Esophagus mucosa (tissue), 1 donor: ENCODE measurements around the gene FANCB. TPM values are rescaled to one million over a fixed set of nuclear protein-coding genes. Genes with fewer than 3 reads are reported as not detected.

Source experiments
- ATAC-seq: fragments of 200-7000 bp; cut with Tn5 transposase; one replicate; pipeline ENCODE4 v1.9.1; 2020
- total RNA-seq: library from RNA; stranded (reverse); gene quantifications from one replicate; pipeline ENCODE4 v1.2.4, GENCODE V29; 2023
- donor health status: DM: yes; HTN: yes; CAD: no.

FANCB gene
- total RNA-seq, result 2.8 TPM

DNA sequence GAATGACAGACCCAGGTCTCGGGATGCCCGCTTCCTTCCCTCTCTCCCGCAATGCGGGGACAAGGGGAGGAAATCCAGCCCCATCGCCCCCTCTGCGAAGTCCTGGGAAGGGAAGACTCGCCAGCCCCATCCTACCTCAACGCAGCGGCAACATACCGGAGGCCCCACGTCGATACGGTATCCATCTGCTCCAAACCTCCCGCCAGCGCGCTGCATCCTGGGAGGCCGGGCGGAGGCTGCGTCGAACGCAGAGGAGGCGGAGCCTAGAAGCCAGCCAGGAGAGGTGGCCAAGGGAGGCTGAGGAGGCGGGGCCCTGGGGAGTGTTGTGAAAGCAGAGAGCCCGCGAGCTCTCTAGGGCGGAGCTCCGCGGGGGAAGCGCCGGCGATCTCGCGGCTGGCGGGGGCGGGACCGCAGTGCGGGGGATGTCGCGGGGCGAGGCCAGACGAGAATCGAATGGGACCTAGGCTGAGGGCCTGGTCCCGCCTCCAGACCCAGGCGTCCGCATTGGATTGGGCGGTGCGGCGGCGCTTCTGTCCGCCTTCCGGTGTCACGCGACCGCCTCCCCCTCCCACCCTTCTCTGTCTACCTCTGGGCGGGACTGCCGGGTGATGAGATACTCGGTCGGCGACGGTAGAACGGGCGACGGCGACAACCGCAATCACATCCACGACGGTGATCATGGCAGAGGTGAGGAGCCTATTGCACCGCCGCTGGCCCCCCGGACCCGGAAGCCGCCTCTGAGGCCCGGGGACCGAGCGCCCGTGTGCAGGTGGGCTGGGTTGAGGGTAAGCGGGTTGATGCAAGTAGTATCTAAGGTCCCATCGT, at the start of gene FANCB, which contains the start of gene MOSPD2:
TSS of gene FANCB (minus strand) at position 219 of the 825 bp plus-strand sequence. CDS start 7,559 bp downstream, outside the sequence.
TSS of gene MOSPD2 (plus strand) at position 571 of the 825 bp plus-strand sequence. CDS start at position 679, 108 bp downstream.
- ATAC-seq, result peak; percentile 99

DNA sequence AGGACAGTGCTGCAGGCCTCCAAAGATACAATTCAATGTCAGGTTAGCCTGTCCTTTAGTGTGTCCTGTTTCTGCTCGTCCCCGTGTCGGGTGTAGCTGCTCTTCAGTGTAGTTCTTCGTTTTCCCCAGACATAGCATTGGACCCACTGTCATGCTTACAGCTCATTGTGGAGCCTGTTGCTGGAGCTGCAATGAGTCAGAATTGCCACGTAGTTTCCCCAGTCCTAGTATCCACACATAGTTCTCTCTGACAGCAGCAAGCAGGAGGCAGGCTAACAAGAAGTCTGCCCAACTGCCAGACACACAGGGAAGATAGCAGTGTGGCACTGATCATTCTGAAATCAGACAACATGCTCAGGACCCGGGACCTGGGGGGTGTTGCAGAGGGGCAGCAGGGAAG, 49.6 kb upstream of the FANCB start:
- ATAC-seq, result no peak

DNA sequence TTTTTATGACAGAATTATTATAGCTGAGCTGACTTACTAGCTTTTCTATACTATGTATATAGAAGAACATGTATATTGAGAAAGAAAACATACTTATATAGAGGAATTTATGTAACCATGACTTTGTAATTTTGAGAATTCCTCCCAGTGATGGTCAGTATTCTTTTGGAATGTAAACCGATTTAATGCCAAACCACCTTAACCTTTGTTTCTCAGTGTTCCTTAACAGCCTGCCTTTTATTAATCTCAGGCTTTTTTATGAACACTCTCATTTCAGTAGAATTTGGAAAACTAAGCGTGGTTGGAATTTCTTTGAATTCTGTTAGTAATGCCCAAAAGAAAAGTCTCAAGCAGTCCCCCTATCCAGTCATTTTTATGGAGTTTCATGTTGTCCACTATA, 47.3 kb upstream of the FANCB start:
- ATAC-seq, result no peak

DNA sequence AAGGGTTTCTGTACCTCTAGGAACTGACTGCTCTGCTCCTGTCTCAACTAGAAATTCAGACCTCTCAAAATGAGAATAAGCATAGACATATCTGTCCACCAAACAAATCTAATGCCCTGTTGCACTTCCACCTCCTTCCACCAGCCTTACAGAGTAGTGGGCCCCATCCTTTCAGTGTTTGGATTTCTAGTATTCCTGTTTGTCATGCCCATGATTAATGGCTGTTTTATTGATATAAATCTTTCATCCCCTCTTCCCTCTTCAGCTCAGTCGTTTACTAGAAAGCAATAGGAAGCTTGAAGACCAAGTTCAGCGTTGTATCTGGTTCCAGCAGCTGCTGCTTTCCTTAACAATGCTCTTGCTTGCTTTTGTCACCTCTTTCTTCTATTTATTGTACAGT, 46.5 kb upstream of the FANCB start:
- ATAC-seq, result no peak

DNA sequence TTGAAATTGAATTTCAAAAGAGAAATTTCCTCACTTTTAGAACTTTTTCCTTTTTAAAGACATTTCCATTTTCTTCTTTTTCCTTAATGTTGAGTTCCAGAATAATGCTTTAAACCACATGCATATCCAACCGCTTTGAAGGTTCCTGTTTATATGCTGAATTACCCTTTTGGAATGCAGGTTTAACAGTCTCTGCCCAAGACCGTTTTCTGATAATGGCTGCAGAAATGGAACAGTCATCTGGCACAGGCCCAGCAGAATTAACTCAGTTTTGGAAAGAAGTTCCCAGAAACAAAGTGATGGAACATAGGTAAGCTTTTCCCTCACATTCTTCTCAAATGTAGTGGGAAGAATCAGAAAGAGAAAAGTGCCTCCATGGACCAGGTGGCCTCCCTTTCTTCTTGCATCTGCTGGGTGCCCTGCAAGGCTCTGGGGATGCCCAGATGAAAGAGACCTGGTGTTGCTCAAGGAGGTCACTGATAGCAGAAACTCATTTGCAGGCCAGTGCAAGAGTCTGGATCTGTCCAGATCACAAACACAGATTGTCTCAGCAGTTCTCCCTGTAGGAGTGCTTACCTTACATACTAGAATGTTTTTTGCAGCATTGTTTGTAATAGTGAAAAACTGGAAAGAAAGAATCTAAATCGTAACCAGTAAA, 43.3 kb upstream of the FANCB start:
- ATAC-seq, result no peak

DNA sequence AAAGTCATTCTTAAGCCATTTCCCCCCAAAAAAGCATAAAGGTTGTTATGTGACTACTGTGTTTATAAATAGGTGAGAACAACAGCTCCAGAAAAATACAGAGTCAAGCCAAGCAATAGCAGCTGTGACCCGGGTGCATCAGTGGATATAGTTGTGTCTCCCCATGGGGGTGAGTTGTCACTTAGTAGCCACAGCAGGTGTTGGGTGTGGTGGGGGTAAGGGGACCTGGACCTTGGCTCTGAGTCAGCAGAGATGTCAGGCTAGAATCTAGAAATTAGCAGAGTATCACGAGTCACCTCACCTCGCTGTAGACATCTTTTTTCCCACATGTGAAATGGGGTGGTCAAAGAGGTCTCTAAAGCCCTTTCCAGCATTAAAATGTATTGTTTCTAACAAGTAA, 42.7 kb upstream of the FANCB start:
- ATAC-seq, result no peak

DNA sequence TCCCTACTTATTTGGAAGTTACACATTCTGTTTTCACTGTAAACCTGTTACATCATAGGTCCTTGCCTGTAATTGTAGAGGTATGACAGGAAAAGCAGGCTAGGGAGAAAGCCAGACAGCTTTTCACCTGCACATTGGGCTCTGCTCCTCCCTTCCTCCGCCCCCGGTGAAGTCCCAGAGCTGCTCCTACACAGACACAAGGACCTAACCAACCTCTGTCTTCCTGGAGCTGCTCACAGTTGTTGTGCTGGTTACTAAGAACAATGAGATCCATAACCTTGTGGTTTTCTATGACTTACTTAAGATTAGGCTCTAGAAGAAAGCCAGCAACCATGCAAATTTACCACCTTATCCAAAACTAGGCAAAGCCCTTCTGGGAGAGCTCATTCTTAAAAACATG, 40.4 kb upstream of the FANCB start:
- ATAC-seq, result peak; percentile 80

DNA sequence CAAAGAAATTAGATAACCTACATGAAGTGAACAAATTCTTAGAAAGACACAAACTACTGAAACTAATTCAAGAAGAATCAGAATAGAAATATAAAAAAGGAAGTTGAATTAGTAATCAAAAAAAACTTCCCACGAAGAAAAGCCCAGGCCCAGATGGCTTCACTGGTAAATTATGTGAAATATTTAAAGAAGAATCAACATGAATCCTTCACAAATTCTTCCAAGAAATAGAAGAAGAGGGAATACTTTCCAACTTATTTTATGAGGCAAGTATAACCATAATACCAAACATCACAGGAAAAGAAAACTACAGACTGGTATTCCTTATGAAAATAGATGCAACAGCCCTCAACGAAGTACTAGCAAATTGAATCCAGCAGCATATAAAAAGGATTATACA, 31.0 kb upstream of the FANCB start:
- ATAC-seq, result no peak

DNA sequence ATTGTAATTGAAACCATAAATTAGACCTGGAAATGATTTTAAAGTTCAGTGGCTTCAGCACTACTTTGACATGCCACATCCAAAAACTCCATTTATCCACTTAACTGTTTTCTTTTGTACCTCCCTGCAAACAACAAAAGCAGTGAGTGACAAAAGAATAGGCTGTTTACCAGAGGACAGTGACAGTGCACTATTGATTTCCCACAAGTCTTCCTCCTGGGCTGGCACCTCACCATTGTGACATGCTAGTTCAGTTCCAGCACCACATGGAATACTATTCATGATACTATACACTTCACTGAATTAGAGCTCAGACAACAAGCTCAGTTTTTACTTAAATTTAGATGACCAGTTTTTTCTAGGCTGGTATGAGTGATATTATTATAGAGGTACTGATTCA, 29.7 kb upstream of the FANCB start:
- no peak for ATAC-seq

DNA sequence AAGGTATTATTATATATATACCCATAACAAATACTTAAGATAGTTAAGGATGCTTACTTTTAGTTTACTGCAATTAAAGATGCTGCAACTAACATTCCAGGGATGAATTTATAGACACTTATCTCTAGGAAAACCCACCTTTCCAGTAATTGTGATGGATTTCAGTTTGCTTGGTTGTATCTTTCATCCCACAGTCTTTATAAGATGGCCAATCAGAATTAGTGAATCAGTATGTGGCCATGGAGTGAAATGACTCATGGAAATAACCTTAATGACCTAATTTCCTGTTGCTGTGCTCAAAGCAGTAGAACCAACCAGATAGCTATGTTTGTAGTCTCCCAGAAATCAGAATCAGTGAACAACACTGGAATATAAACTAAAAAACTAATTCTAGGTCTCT, 26.7 kb upstream of the FANCB start:
- ATAC-seq, result peak; percentile 52

DNA sequence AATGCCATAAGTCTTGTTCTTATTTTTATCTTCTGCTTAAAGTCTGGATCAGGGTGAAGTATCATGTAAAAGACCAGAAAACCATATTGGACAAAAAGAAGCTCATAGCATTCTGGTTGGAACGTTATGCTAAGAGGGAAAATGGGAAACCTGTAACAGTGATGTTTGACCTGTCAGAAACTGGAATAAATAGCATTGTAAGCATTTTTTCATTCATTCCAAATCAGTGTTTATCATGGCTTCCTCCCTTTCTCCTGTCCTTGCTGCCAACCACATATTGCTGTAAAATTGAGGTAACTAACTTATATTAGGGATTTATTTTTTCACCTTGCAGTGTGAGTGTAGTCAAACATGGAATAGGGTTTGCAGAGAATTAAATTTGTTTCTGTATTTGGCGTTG, 24.2 kb upstream of the FANCB start:
- ATAC-seq, result no peak

DNA sequence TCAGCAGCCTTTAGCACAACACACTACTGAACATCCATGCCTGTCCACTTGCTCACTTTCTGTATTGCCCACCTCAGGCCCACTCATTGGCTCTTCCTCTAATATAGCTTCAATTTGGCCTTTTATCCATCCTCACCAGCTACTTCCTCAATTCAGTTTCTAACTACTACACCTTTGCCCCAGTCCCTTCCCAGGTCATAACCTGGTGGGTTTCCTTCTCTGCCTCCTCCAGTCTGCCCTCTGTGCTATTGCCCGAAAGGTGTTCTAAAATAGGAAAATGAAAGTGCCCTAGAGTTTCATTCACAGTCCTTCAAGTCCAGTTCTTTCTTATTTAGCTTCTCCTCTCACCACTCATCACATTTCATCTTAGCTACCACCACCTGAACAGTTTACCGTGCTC, 23.4 kb upstream of the FANCB start:
- ATAC-seq, result no peak

DNA sequence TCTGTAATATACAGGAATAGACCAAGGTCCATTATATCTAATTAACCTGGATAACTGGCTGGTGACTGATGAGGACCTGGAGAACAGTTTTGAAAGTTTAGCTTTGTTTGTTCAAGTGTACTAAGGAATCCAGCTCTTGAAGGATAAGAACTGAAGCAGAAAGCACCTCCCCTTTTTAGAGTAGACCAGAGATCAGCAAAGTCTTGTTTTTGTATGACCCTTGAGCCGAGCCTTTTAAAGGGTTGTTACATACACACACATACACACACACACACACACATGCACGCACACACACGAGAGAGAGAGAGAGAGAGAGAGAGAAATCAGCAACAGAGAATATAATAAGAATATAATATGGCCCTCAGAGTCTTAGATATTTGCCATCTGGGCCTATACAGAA, 13.4 kb upstream of the FANCB start:
- no peak for ATAC-seq

DNA sequence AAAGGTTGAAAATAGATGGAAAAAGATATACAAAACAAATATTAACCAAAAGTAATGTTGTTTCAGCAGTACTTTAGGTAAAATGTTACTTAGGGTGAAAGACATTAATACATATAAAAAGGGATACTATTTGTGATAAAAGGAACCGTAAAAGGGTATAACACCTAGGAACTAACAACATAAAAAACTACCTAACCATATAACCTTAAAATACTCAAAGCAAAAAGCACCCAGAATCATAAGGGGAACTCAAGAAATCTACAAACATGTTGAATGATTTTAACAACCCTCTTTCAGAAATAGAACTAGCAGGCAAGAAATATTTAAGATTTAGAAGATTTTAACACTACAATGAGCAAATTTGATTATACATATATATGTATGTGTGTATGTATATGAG, 11.8 kb upstream of the FANCB start:
- ATAC-seq, result no peak

DNA sequence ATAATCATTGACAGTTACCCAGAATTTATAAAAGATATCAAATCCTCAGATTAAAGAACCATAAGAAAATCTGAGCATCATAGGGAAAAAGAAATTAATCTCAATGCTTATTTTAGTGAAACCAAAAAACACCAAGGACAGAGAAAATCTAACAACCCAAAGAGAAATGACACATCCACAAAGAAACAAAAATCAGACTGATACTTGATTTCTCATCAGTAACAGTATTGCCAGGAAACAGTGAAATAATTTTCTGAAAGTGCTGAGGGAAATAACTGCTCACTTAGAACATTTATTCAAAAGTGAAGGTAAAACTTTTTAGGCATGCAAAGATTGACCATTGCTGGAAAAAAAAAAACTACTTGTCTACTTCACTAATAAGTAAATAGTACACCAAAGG, 11.0 kb upstream of the FANCB start:
- no peak for ATAC-seq

DNA sequence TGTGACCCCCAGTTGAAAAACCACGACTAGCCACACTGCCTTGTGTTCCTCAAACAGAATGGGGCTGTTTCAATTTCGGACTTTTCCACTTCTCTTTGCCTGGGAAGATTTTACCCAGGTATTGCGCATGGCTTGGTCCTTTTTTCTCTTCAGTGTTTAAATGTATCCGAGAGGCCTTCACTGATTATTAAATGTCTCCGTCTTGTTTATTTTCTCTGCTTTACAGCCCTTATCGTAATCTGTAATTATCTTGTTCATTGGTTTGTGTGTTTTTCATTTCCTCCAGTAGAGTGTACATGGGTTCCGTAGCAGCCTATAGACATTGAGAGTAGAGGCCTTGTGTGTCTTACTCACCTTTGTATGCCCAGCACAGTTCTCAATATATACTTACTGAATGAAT, 2.8 kb upstream of the FANCB start:
- no peak for ATAC-seq

DNA sequence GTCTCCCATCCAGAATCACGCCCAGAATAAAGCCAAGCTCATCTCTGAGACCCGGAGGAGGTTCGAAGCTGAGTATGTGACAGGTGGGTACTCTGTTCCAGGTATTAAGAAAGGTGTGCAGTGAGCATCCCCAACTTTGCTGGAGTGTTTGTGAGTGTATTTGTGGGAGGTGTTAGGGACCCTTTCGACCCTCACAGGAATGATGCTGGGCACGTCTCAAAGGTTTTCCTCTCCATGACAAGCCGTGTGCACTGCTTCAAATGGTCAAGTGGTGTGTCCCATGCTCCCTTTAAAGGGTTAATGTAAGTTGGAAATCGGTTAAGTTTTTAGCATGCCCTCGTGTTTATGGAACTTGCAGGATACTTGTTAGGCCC, 794 bp upstream of the FANCB start:
- ATAC-seq, result no peak

DNA sequence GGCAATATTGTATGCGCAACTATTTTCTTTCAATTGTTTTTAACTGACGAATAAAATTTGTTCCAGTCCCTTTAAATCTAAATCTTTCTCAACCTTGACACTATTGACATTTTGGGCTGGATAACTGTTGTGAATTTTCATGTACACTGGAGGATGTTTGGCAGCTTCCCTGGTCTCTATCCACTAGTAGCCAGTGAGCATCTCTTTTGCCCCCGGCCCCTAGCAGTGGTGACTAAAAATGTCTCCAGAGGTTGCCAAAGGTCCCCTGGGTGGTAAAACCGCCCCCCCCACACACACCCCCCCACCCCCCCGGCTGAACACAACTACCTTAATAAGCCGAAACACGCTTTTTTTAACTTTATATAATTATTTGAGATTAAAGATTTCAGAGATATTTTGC, 514 bp downstream of the FANCB start:
- ATAC-seq, result no peak

DNA sequence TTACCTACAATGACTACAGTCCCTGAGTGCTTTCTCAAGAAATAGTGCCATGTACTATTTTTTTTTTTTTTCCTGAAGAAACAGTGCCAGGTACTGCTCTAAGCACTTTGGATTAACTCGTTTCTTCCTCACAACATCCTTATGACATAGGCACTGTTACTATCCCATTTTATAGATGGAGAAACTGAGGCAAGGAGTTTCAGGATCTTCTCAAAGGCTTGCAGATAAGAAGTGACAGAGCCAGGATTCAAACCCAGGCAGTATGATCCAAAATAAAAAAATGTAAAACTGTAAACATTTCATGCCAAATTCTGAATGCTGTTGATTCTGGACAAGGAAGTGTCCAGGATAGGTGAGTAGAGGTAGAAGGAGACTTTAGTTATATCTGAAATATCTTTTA, 1.1 kb downstream of the FANCB start:
- no peak for ATAC-seq

DNA sequence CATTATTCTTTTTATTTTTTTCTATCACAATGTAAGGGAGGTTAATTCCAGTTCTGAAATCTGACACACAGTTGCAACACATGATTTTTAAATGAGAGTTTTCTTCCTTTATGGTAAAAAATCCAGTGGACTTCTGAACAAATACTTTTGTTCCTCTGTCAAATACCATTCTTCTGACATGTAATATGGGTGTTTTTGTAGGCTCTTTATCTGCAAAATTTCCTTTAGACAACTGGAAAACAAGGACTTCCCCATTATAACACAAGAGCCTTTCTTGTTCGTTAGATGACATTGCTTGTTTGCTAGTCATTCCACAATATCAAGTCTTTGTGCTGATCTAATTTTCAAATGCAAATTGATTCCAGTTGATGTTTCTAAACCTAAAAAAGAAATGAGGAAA, 7.7 kb downstream of the FANCB start:
- no peak for ATAC-seq

DNA sequence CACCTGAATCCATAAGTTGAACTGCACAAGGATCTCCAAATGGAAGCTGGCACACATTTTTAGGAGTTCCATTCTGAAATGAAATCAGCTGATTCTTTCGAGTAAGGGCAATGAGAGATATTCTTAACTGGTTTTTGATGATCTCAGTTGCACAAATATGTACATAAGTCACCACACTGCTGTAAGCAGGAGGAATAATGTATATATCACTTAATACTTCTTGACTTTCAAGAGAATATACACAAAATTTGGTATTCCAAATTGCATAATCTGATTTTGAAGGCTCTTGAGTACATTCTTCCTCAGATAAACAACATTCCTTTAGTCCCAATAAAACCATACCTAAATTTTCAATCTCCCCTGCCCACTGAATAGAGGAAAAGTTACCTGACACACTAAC, 8.2 kb downstream of the FANCB start:
- ATAC-seq, result no peak

DNA sequence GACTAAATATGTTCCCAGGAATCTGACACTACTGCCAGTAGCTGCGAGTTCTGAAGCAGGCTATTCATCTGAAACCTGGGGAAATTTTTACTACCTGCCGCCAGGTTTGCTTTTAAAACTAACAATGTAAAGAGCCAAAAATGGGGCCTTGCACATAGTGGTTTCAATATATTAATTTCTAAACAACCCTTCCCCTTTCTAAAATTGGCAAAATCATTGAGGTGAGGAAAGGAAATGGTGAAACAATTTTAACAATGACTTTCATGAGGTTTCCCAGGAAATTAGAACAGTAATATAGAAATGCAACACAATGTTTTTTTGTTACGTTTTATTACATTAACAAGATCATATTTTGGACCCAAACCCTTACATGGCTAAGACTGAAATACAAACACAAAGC, 21.3 kb downstream of the FANCB start:
- ATAC-seq, result no peak

DNA sequence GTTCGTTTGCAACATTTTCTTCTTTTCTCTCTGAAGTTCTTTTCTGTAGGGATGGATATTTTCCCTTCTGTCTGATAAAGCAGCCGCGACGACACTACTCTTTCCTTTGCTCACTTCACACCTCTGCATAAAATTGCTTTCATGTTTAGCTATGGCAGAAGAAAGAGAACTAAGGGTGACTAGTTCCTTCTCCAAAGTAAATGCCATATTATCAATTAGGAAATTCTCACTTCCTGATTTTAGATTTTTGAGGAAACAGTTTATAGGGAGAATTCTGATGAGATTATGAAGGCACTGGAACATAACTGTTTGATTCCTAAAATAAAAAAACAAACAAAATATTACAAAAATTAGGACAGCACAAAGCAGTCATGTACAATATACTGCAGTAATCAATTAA, 29.2 kb downstream of the FANCB start:
- ATAC-seq, result no peak

DNA sequence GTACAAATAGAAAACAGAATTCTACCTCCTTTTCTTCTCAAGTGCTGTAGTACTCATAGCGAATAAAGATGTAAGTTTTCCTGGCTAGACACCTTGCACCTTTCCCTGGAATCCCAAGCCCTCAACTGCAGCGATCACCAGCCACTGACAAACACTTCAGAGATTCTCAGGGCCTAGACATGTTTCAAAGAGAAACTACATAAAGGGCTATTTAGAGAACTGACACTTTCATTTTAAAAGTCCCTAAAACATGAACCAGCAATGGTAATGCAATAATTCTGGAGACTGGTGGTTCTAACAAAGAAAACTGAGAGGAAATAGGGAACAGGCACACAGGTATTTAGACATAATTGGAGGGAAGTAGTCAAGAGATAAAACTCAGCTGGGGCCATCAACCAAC, 35.7 kb downstream of the FANCB start:
- no peak for ATAC-seq
